Heart left ventricle (tissue), 16 donors: ENCODE results near the gene OSBPL10. TPM values are rescaled to one million over a fixed set of nuclear protein-coding genes. Genes with fewer than 3 reads are reported as not detected.
A peak's percentile ranks its signal among the peaks of the same experiment; 100 is the strongest.

Experiments used
- ATAC-seq, 4 donors: fragments of 200-7000 bp; cut with Tn5 transposase; one replicate each; pipeline ENCODE4 v1.9.1; 2020 to 2022; ENCODE audit warnings: moderate library complexity in 4 of 4, mild to moderate bottlenecking in 3 of 4, moderate number of reproducible peaks in 1 of 4
- DNase-seq, 5 donors: peaks; one replicate each; pipeline ENCODE4 v3.0.0-alpha.2; 2020
- H3K27ac ChIP-seq, 12 donors: fragments of 200-600 bp; sonication (generic) in 4 of 12; one replicate each; pipeline versions ENCODE4 v1.5.0 to v1.8.0; 2016 to 2022; ENCODE audit warnings: mild to moderate bottlenecking in 2 of 12
- H3K27me3 ChIP-seq, 9 donors: fragments of 200-600 bp; sonication (generic) in 2 of 9; one replicate each; pipeline versions ENCODE4 v1.5.1 to v1.8.0; 2016 to 2022; ENCODE audit warnings: mild to moderate bottlenecking in 3 of 9
- H3K36me3 ChIP-seq, 9 donors: fragments of 200-600 bp; sonication (generic) in 2 of 9; one replicate each; pipeline versions ENCODE4 v1.5.0 to v1.8.0; 2018 to 2022; ENCODE audit warnings: mild to moderate bottlenecking in 2 of 9
- H3K4me1 ChIP-seq, 12 donors: fragments of 200-600 bp; sonication (generic) in 4 of 12; one replicate each; pipeline versions ENCODE4 v1.5.0 to v1.8.0; 2016 to 2022; ENCODE audit warnings: mild to moderate bottlenecking in 3 of 12
- H3K4me3 ChIP-seq, 12 donors: fragments of 200-600 bp; sonication (generic) in 4 of 12; one replicate each; pipeline versions ENCODE4 v1.5.0 to v1.8.0; 2017 to 2022; ENCODE audit warnings: mild to moderate bottlenecking in 9 of 12, moderate library complexity in 4 of 12
- H3K9me3 ChIP-seq, 12 donors: fragments of 200-600 bp; sonication (generic) in 4 of 12; one replicate each; pipeline versions ENCODE4 v1.5.0 to v1.8.0; 2016 to 2022; ENCODE audit warnings: mild to moderate bottlenecking in 1 of 12
- CTCF ChIP-seq, 12 donors: fragments of 200-600 bp; sonication (generic) in 4 of 12; IDR thresholded peaks; one replicate each; pipeline versions ENCODE4 v1.5.0 to v1.8.0; 2018 to 2022; ENCODE audit warnings: antibody characterized with exemption in 12 of 12, mild to moderate bottlenecking in 5 of 12
- POLR2A ChIP-seq, 2 donors: fragments of 450-650 bp; IDR thresholded peaks; one replicate each; pipeline ENCODE4 v1.6.1; 2017; ENCODE audit warnings: antibody characterized with exemption in 2 of 2, mild to moderate bottlenecking in 2 of 2, moderate library complexity in 2 of 2
- WGBS, 4 donors: extraction: QIAGEN DNeasy Blood & Tissue Kit in 2 of 4; methylation state at CpG; one replicate each; pipeline versions ENCODE4 v1.1.5 to v1.1.7; 2013 to 2018; 5-methylcytosine and 5-hydroxymethylcytosine counted together
- intact Hi-C, 10 donors: fragments of 100-400 bp; cut with DNase I; formaldehyde crosslinking; loops; one replicate each; pipeline versions ENCODE4 v1.11.1 to v1.14.2; 2022
- polyA plus RNA-seq, 2 donors: library from polyadenylated mRNA; stranded (reverse); fragments of 200-250 nt; gene quantifications; one replicate each; pipeline ENCODE4 v1.2.3, GENCODE V29; 2013
- total RNA-seq, 9 donors: library from RNA; depleted of rRNA in 2 of 9; stranded (reverse); fragments of >200 nt in 2 of 9; fragmentation: NEBNext Ultra II Directional in 3 of 9; extraction: Animal tissue kit (Norgen Biotek cat#: 25700) in 3 of 9; gene quantifications; one replicate each; pipeline versions ENCODE4 v1.1.0 to v1.2.4, GENCODE V29; 2016 to 2023
- donor health status: ischemic (EF 13 %, LVEDD 7.1; RV severe dilation, severe dysfunction).
- donor health status: healthy with polysubstance abuse.
- donor health status: DM: no; HTN: yes; CAD: no.
- donor health status: DM: no; HTN: no; CAD: no.
- donor health status: ischemic (EF 25% LVEDD 6.9; RV normal size, moderate dysfunction).
- donor health status: ischemic (EF 25% LVEDD 5.7; RV mildly dilated, moderate dysfunction).
- donor health status: healthy.
- donor health status: DM: yes; HTN: yes; CAD: no.
- donor health status: ischemic (EF 35%, LVEDD 5.7; RV mildly dilated, moderate dysfunction).
- donor health status: nonischemic (EF 11% LVEDD 7.7; RV severe dilation, severe dysfunction).
- donor health status: DM: yes; HTN: yes; CAD: no.
- donor health status: PGD.
- donor health status: ischemic (EF 29% LVEDD 5.4; RV normal size, mild dysfunction).
- donor health status: nonischemic (EF 23%, LVEDD 6.1; RV moderate dilation, normal function).

The OSBPL10 gene
- total and polyA plus RNA-seq, 11 donors: 1.3 to 12.7 (median 3.9) TPM

GRCh38 chr3:31959251-31959650 lies 21.8 kb downstream of the OSBPL10 start:
- 54 to 78% (median 64%) methylated on average over 2 of the region's 2 CpGs for WGBS, 4 donors
- intact Hi-C loops: no loop called here

GRCh38 chr3:31958701-31959152 lies 22.3 kb downstream of the OSBPL10 start:
- DNase-seq: peak in 2 of 5 donors; percentile 26 to 48
- TF ChIP-seq CTCF (IDR thresholded peaks at IDR 0.05) (no peak), POLR2A (IDR thresholded peaks at IDR 0.05) (no peak)
- Histone ChIP-seq H3K4me3 (no peak overlapping the region), H3K36me3 (no peaks in the 10 kb centered on the region), H3K9me3 (peaks cover 0 to 12% (median 9%) of the 10 kb centered on the region in 12 donors), H3K27me3 (no peaks in the 10 kb centered on the region), H3K4me1 (peaks cover 0 to 45% (median 28%) of the 10 kb centered on the region in 12 donors), H3K27ac (peak overlapping the region in 10 of 12 donors; percentile 13 to 83 (median 76))
- ATAC-seq: peak; percentile 33 to 77 (median 66)
- 30 to 62% (median 39%) methylated on average over 3 of the region's 3 CpGs for WGBS, 4 donors
- intact Hi-C loops: no loop called here

More at GRCh38 chr3:31959251-31959650, 21.8 kb downstream of the OSBPL10 start:
- H3K36me3 ChIP-seq: no peaks in the 10 kb centered on the region
- peaks cover 0 to 12% (median 9%) of the 10 kb centered on the region in 12 donors for H3K9me3 ChIP-seq
- DNase-seq (no peak), ATAC-seq (no peak)
- peak overlapping the region; percentile 7 to 83 (median 70) for H3K27ac ChIP-seq
- H3K4me1 ChIP-seq: peaks cover 0 to 45% (median 28%) of the 10 kb centered on the region in 12 donors
- H3K27me3 ChIP-seq: no peaks in the 10 kb centered on the region
- no peak for TF ChIP-seq CTCF (IDR thresholded peaks at IDR 0.05)
- no peak for TF ChIP-seq POLR2A (IDR thresholded peaks at IDR 0.05)
- H3K4me3 ChIP-seq: peak overlapping the region in 6 of 12 donors; percentile 29 to 52 (median 45)

- Histone ChIP-seq H3K9me3 (peaks cover 0 to 12% (median 9%) of the 10 kb centered on the region in 12 donors), H3K27ac (no peak overlapping the region), H3K4me3 (no peak overlapping the region), H3K4me1 (peaks cover 0 to 42% (median 28%) of the 10 kb centered on the region in 12 donors), H3K27me3 (no peaks in the 10 kb centered on the region), H3K36me3 (no peaks in the 10 kb centered on the region)
- intact Hi-C loops: no loop called here
- ATAC-seq (no peak), DNase-seq (no peak)
- 85 to 93% (median 90%) methylated on average over 3 of the region's 3 CpGs for WGBS, 4 donors
- TF ChIP-seq CTCF (IDR thresholded peaks at IDR 0.05): no peak
- no peak for TF ChIP-seq POLR2A (IDR thresholded peaks at IDR 0.05)
Measured at GRCh38 chr3:31957106-31957505, 24.0 kb downstream of the OSBPL10 start.

- Histone ChIP-seq H3K9me3 (peaks cover 0 to 13% (median 9%) of the 10 kb centered on the region in 12 donors), H3K27ac (no peak overlapping the region), H3K4me3 (no peak overlapping the region), H3K4me1 (peaks cover 0 to 35% (median 24%) of the 10 kb centered on the region in 12 donors), H3K36me3 (no peaks in the 10 kb centered on the region), H3K27me3 (no peaks in the 10 kb centered on the region)
- TF ChIP-seq POLR2A (IDR thresholded peaks at IDR 0.05) (no peak), CTCF (IDR thresholded peaks at IDR 0.05) (no peak)
- intact Hi-C loops: no loop called here
- ATAC-seq (no peak), DNase-seq (no peak)
Measured at GRCh38 chr3:31955581-31955980, 25.5 kb downstream of the OSBPL10 start.
